GM19238 (cell line): Measurements from ENCODE around the gene MYO5A.
"Not testable (repeated sequence)": the region's sequence is repeated elsewhere in the genome, so short reads cannot be mapped to it uniquely, and the experiment has no call there.

Experiments
- DNase-seq: peaks from one replicate; pipeline ENCODE4 v3.0.0; 2011; ENCODE audit warnings: low spot score; ENCODE audit not compliant: insufficient read length

The MYO5A gene

GRCh38 chr15:52421029-52421428, 107.7 kb downstream of the MYO5A start:
- peak; percentile 12 for DNase-seq

GRCh38 chr15:52419494-52419893, 109.2 kb downstream of the MYO5A start:
- no peak for DNase-seq

GRCh38 chr15:52417957-52418356, 110.7 kb downstream of the MYO5A start:
- no peak for DNase-seq

- DNase-seq = no peak
Observed at GRCh38 chr15:52417521-52417920, 111.2 kb downstream of the MYO5A start.

GRCh38 chr15:52416566-52416965, 112.1 kb downstream of the MYO5A start:
- DNase-seq = not testable (repeated sequence)

GRCh38 chr15:52415628-52416027, 113.1 kb downstream of the MYO5A start:
- DNase-seq = no peak

- DNase-seq = no peak
Observed at GRCh38 chr15:52414936-52415335, 113.7 kb downstream of the MYO5A start.

- DNase-seq = no peak
Observed at GRCh38 chr15:52408823-52409222, 119.9 kb downstream of the MYO5A start.

- no peak for DNase-seq
Observed at GRCh38 chr15:52407374-52407773, 121.3 kb downstream of the MYO5A start.

GRCh38 chr15:52406601-52407000, 122.1 kb downstream of the MYO5A start:
- DNase-seq = no peak

GRCh38 chr15:52405856-52406255, 122.8 kb downstream of the MYO5A start:
- no peak for DNase-seq

- DNase-seq = no peak
Observed at GRCh38 chr15:52397118-52397517, 131.6 kb downstream of the MYO5A start.

GRCh38 chr15:52394118-52394517, 134.6 kb downstream of the MYO5A start:
- DNase-seq = no peak

GRCh38 chr15:52392008-52392687, 136.5 kb downstream of the MYO5A start:
- no peak for DNase-seq

GRCh38 chr15:52391069-52391468, 137.6 kb downstream of the MYO5A start:
- DNase-seq = no peak

GRCh38 chr15:52385670-52386069, 143.0 kb downstream of the MYO5A start:
- no peak for DNase-seq

- DNase-seq = no peak
Observed at GRCh38 chr15:52383100-52383588, 145.5 kb downstream of the MYO5A start.

- no peak for DNase-seq
Observed at GRCh38 chr15:52382647-52383046, 146.0 kb downstream of the MYO5A start.

- DNase-seq = no peak
Observed at GRCh38 chr15:52379395-52380106, 149.1 kb downstream of the MYO5A start.

- no peak for DNase-seq
Observed at GRCh38 chr15:52378746-52379394, 149.8 kb downstream of the MYO5A start.

GRCh38 chr15:52370010-52370409, 158.7 kb downstream of the MYO5A start:
- DNase-seq = no peak

GRCh38 chr15:52369455-52369854, 159.2 kb downstream of the MYO5A start:
- DNase-seq = no peak
